Measurements from ENCODE around the gene TNFAIP2. TPM values are rescaled to one million over a fixed set of nuclear protein-coding genes. Genes with fewer than 3 reads are reported as not detected.

Gene TNFAIP2, protein sequence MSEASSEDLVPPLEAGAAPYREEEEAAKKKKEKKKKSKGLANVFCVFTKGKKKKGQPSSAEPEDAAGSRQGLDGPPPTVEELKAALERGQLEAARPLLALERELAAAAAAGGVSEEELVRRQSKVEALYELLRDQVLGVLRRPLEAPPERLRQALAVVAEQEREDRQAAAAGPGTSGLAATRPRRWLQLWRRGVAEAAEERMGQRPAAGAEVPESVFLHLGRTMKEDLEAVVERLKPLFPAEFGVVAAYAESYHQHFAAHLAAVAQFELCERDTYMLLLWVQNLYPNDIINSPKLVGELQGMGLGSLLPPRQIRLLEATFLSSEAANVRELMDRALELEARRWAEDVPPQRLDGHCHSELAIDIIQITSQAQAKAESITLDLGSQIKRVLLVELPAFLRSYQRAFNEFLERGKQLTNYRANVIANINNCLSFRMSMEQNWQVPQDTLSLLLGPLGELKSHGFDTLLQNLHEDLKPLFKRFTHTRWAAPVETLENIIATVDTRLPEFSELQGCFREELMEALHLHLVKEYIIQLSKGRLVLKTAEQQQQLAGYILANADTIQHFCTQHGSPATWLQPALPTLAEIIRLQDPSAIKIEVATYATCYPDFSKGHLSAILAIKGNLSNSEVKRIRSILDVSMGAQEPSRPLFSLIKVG
- total RNA-seq (0.99 and 1.2 TPM in 2 replicates), polyA plus RNA-seq (0.32 and 1.4 TPM in 2 replicates)

DNA sequence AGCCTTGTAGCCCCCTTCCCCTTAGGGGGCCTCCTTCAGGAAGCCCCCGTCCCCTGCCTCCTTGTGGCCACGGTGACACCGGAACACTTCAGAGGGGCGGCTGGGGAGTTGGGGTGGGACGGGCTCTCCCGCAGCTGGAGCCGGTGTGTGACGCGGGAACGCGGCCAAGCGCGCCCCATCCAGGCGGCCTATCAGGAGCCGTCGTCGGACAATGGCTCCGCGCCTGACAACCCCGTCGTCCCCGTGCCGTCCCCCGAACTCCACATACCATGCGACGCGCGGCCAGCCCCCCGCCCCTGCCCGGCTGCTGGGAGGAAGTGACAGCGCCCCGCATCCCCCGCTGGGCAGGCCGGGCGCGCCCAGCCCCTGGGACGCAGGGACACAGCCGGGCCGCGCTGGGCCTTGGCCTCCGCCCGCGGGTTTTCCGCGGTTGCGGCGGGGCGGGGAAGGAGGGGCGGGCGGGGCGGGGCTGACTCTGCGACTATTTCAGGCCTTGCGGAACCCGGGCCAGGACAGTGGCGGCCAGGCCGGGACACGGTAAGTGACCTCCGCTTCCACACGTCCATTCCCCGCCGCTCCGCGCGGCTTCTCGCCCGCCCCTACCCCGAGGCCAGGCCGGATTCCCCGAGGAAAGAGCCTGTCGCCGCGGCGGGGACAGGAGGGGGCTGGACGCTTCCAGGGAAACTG lies at the start of gene TNFAIP2:
Gene TNFAIP2 (plus strand): TSS at position 515 of the 687 bp plus-strand sequence. CDS start 2,997 bp downstream, outside the sequence.
- Histone ChIP-seq H3K36me3 (no peaks in the 10 kb centered on the region), H3K27me3 (peaks cover 56% of the 10 kb centered on the region), H3K9me3 (ENCODE audit: low read depth) (no peaks in the 10 kb centered on the region), H3K4me3 (no peak within 1 kb of the TSS), H3K4me1 (ENCODE audit: low read depth) (no peaks in the 10 kb centered on the region), H3K27ac (no peak within 1 kb of the TSS)
- peak in 1 of 2 donors; percentile 34 for DNase-seq (ENCODE audit: low read depth in 1 of 2, low spot score in 1 of 2)
- TF ChIP-seq, protein P1, sequence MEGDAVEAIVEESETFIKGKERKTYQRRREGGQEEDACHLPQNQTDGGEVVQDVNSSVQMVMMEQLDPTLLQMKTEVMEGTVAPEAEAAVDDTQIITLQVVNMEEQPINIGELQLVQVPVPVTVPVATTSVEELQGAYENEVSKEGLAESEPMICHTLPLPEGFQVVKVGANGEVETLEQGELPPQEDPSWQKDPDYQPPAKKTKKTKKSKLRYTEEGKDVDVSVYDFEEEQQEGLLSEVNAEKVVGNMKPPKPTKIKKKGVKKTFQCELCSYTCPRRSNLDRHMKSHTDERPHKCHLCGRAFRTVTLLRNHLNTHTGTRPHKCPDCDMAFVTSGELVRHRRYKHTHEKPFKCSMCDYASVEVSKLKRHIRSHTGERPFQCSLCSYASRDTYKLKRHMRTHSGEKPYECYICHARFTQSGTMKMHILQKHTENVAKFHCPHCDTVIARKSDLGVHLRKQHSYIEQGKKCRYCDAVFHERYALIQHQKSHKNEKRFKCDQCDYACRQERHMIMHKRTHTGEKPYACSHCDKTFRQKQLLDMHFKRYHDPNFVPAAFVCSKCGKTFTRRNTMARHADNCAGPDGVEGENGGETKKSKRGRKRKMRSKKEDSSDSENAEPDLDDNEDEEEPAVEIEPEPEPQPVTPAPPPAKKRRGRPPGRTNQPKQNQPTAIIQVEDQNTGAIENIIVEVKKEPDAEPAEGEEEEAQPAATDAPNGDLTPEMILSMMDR (IDR thresholded peaks at IDR 0.05; ENCODE audit: low read depth, low read length): no peak

DNA sequence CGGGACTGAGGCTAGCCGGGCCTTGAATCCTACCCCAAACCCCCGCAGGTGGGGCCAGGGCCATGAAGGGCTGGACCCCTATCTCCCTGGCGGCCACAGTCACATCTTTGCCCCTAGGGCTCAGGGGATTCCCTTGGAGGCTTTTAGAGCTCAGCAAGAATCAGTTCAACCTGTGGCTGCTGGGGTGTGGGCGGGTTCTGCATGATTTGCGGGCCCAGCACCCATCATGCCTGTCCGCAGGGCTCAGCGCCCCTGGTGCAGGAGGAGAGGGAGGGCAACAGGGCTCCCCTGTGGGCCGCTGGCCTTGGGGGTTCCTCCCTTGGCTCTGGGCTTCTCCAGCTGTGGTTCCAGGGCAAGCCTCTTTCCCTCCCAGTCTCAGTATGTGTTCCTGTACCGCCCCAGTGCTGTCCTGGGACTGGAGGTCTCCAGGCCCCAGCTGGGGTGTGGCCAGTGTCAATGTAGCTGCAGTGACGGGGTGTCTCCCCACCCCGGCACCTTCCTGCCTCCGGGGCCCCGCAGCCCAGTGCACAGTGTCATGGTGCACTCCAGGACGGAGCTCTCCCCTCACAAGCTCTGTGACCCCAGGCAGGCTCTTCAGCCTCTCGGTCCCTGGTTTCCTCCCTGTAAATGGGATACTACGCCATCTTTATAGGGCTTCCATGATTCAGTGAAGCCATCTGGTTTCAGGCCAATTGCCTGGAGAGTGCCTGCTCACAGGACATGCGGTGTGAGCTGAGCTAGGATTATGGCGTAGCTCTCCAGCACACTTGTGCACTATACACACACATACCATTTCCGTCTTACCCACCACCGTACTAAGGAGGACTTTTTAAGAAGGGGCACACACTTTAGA lies 49.2 kb upstream of the TNFAIP2 start:
- Histone ChIP-seq H3K36me3 (no peaks in the 10 kb centered on the region), H3K9me3 (ENCODE audit: low read depth) (no peaks in the 10 kb centered on the region), H3K27me3 (peaks cover 3% of the 10 kb centered on the region), H3K4me3 (no peak overlapping the region), H3K27ac (no peak overlapping the region), H3K4me1 (ENCODE audit: low read depth) (no peaks in the 10 kb centered on the region)
- DNase-seq (ENCODE audit: low read depth in 1 of 2, low spot score in 1 of 2): no peak
- TF ChIP-seq, protein P1 (IDR thresholded peaks at IDR 0.05; ENCODE audit: low read depth, low read length): no peak

DNA sequence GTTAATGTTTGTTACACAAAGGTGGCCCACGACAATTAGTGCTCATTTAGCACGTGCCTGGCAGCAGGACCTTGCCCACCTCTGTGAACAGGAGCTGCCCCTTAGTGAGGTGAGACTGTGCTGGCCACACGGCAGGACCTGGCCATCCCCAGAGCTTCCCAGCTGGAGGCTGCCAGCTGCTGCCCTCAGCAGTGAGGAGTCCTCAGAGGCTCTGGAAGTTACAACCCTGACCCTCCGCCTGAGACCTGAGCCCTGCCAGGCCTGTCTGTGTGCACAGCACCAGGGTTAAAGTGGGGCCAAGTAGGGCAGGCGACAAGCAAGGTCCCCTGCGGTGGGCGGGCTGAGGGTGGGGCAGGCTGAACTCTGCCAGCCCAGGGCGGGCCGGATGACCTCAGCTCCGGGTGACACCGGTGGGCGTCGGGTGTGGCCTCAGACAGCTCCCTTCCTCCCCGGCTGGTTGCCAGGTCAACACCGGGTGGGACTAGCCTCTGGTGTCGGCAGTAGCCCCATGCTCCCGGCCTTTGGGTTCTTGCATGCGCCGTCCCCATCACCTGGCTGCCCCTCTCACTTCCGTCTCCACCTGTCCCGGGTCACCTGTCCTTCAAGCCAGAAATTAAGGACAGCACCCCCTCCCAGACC lies 48.4 kb upstream of the TNFAIP2 start:
- DNase-seq (ENCODE audit: low read depth in 1 of 2, low spot score in 1 of 2): peak in 1 of 2 donors; percentile 18
- no peaks in the 10 kb centered on the region for H3K4me1 ChIP-seq (ENCODE audit: low read depth)
- H3K36me3 ChIP-seq: no peaks in the 10 kb centered on the region
- TF ChIP-seq, protein P1 (IDR thresholded peaks at IDR 0.05; ENCODE audit: low read depth, low read length): no peak
- H3K27ac ChIP-seq: no peak overlapping the region
- H3K4me3 ChIP-seq: no peak overlapping the region
- H3K9me3 ChIP-seq (ENCODE audit: low read depth): no peaks in the 10 kb centered on the region
- peaks cover 10% of the 10 kb centered on the region for H3K27me3 ChIP-seq

DNA sequence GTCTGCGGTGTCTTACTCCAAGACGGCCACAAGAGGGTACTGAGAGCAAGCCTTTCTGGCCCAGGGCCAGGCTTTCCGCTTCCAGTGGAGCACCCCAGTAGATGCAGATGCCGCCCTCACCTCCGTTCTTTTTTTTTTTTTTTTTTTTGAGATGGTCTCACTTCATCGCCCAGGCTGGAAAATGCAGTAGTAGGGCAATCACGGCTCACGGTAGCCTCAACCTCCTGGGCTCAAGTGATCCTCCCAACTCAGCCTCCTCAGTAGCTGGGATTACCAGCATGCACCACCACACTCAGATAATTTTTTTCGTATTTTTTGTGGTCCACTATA lies 44.9 kb upstream of the TNFAIP2 start:
- no peaks in the 10 kb centered on the region for H3K9me3 ChIP-seq (ENCODE audit: low read depth)
- TF ChIP-seq, protein P1 (IDR thresholded peaks at IDR 0.05; ENCODE audit: low read depth, low read length): peak; percentile 74
- H3K4me3 ChIP-seq: no peak overlapping the region
- no peaks in the 10 kb centered on the region for H3K4me1 ChIP-seq (ENCODE audit: low read depth)
- peaks cover 44% of the 10 kb centered on the region for H3K27me3 ChIP-seq
- DNase-seq (ENCODE audit: low read depth in 1 of 2, low spot score in 1 of 2): peak; percentile 83 to 90
- no peaks in the 10 kb centered on the region for H3K36me3 ChIP-seq
- H3K27ac ChIP-seq: no peak overlapping the region
